Stomach (tissue), 9 donors: ENCODE measurements around the gene TRAPPC2L. TPM values are rescaled to one million over a fixed set of nuclear protein-coding genes. Genes with fewer than 3 reads are reported as not detected.
"Not testable (repeated sequence)": the region's sequence is repeated elsewhere in the genome, so short reads cannot be mapped to it uniquely, and the experiment has no call there.

Experiments used
- DNase-seq, 2 donors: peaks; one replicate each; pipeline versions ENCODE4 v3.0.0 to v3.0.0-alpha.2; 2013 to 2019
- H3K27ac ChIP-seq, 5 donors: fragments of 200-600 bp in 4 of 5; sonication (generic) in 4 of 5; one replicate each; pipeline ENCODE4 v1.5.1; 2013 to 2019; ENCODE audit warnings: mild to moderate bottlenecking in 1 of 5, moderate library complexity in 1 of 5
- H3K27me3 ChIP-seq, 3 donors: fragments of 200-600 bp; sonication (generic); one replicate each; pipeline ENCODE4 v1.5.1; 2017 to 2019; ENCODE audit warnings: mixed run types in 1 of 3
- H3K36me3 ChIP-seq, 4 donors: fragments of 200-600 bp; sonication (generic); 1 replicate in 3 of 4; 2 replicates in 1 of 4; pipeline ENCODE4 v1.5.1; 2016 to 2019
- H3K4me1 ChIP-seq, 4 donors: fragments of 200-600 bp; sonication (generic); one replicate each; pipeline ENCODE4 v1.5.1; 2016 to 2019
- H3K4me3 ChIP-seq, 4 donors: fragments of 200-600 bp; sonication (generic) in 3 of 4; one replicate each; pipeline ENCODE4 v1.5.1; 2016 to 2019; ENCODE audit warnings: mild to moderate bottlenecking in 1 of 4
- H3K9me3 ChIP-seq, 4 donors: fragments of 200-600 bp; sonication (generic); one replicate each; pipeline ENCODE4 v1.5.1; 2016 to 2019
- EP300 ChIP-seq: sonication (generic); formaldehyde crosslinking; IDR thresholded peaks from one replicate; pipeline ENCODE4 v1.6.1; 2017; ENCODE audit warnings: antibody characterized with exemption
- POLR2A ChIP-seq, 4 donors: fragments of 450-650 bp; IDR thresholded peaks; one replicate each; pipeline ENCODE4 v1.6.1; 2016; ENCODE audit warnings: antibody characterized with exemption in 4 of 4, control low read depth in 2 of 4, mild to moderate bottlenecking in 1 of 4, moderate library complexity in 1 of 4
- POLR2AphosphoS5 ChIP-seq, 3 donors: sonication (generic); formaldehyde crosslinking; IDR thresholded peaks; one replicate each; pipeline ENCODE4 v1.6.1; 2016; ENCODE audit warnings: antibody characterized with exemption in 3 of 3
- WGBS, 5 donors: extraction: QIAGEN DNeasy Blood & Tissue Kit in 3 of 5; methylation state at CpG; one replicate each; pipeline versions ENCODE4 v1.1.5 to v1.1.7; 2013 to 2018; 5-methylcytosine and 5-hydroxymethylcytosine counted together
- intact Hi-C: fragments of 100-400 bp; cut with DNase I; formaldehyde crosslinking; loops from one replicate; pipeline ENCODE4 v1.15.1; 2023; ENCODE audit warnings: low total_unique reads
- polyA plus RNA-seq, 3 donors: library from polyadenylated mRNA; stranded (reverse); fragments of 200-250 nt; gene quantifications; one replicate each; pipeline ENCODE4 v1.2.3, GENCODE V29; 2013
- total RNA-seq, 5 donors: library from RNA; depleted of rRNA; stranded (reverse); fragments of >200 nt; gene quantifications; one replicate each; pipeline versions ENCODE4 v1.1.0 to v1.2.3, GENCODE V29; 2014 to 2016
- TF ChIP-seq, protein P1 (sequence below), 7 experiments: fragments of 450-650 bp in 4 of 7; fragments of 200-600 bp in 3 of 7; sonication (generic) in 3 of 7; IDR thresholded peaks; one replicate each; pipeline ENCODE4 v1.5.1; 2016 to 2019; ENCODE audit warnings: antibody characterized with exemption in 7 of 7, control low read depth in 2 of 7, mild to moderate bottlenecking in 1 of 7
- donor health status: healthy with polysubstance abuse.
- donor health status: Bipolar disorder and iron deficiency.
- donor health status: healthy.

Gene TRAPPC2L
- total and polyA plus RNA-seq, 8 donors, result 2.9 to 107 (median 30.4) TPM

DNA sequence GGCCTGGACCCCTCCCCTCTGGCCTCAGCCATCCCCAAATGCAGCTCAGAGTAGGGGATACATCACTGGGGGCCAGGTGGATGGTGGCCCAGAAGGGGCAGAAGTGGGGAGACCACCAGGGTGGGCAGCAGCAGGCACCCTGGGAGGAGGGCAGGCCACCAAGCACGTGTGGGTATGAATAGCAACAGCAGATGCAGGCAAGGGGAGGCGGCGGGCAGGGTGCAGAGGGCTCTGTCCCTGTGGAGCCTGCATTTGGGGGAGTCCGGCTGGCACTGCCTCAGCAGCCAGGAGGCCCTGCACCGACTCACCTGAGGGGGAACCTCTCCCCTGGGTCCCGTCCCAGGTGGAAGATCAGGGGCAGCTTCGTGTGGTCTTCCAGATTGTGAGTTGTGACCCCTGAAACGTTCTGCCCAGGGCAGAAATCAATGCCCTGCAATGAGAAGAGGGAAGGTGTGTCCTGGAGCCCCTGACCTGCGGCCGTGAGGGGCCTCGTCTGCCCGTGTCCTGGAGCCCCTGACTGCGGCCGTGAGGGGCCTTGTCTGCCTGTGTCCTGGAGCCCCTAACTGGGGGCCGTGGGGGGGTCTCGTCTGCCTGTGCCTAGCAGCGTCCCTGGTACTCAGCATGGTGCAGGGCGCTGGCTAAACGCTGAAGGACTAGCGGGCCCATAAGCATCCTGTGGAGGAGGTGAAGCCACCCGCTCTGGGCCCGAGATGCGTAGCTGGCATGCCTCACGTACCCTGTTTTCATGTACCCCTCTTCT, 34.5 kb upstream of the TRAPPC2L start:
- Histone ChIP-seq H3K4me1 (peaks cover 0 to 4% (median 0%) of the 10 kb centered on the region in 4 donors), H3K36me3 (peaks cover 7 to 71% (median 62%) of the 10 kb centered on the region in 4 donors), H3K27ac (no peak overlapping the region), H3K4me3 (no peak overlapping the region), H3K27me3 (no peaks in the 10 kb centered on the region), H3K9me3 (no peaks in the 10 kb centered on the region)
- TF ChIP-seq POLR2AphosphoS5 (IDR thresholded peaks at IDR 0.05), result no peak
- TF ChIP-seq, protein P1, sequence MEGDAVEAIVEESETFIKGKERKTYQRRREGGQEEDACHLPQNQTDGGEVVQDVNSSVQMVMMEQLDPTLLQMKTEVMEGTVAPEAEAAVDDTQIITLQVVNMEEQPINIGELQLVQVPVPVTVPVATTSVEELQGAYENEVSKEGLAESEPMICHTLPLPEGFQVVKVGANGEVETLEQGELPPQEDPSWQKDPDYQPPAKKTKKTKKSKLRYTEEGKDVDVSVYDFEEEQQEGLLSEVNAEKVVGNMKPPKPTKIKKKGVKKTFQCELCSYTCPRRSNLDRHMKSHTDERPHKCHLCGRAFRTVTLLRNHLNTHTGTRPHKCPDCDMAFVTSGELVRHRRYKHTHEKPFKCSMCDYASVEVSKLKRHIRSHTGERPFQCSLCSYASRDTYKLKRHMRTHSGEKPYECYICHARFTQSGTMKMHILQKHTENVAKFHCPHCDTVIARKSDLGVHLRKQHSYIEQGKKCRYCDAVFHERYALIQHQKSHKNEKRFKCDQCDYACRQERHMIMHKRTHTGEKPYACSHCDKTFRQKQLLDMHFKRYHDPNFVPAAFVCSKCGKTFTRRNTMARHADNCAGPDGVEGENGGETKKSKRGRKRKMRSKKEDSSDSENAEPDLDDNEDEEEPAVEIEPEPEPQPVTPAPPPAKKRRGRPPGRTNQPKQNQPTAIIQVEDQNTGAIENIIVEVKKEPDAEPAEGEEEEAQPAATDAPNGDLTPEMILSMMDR (IDR thresholded peaks at IDR 0.05), result no peak
- no peak for TF ChIP-seq EP300
- TF ChIP-seq POLR2A (IDR thresholded peaks at IDR 0.05), result no peak
- DNase-seq, result no peak
- intact Hi-C loops, result no loop called here
- WGBS, 5 donors, result 90 to 95% (median 92%) methylated on average over 19 to 24 of the region's 24 CpGs

DNA sequence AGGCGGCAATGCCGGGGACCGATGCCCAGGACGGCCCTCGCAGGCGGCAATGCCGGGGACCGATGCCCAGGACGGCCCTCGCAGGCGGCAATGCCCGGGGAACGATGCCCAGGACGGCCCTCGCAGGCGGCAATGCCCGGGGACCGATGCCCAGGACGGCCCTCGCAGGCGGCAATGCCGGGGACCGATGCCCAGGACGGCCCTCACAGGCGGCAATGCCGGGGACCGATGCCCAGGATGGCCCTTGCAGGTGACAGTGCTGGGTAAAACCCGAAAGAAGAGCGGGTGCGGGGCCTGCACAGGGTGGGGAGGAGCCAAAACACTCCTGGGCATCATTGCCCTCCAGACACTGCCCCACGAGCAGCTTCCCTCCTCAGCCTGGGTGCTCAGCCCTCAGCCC, 33.3 kb upstream of the TRAPPC2L start:
- intact Hi-C loops, DNase-seq, H3K4me3 ChIP-seq, H3K4me1 ChIP-seq, H3K27me3 ChIP-seq, H3K9me3 ChIP-seq, H3K27ac ChIP-seq: not testable (repeated sequence)
- peaks cover 11 to 83% (median 74%) of the 10 kb centered on the region in 4 donors for H3K36me3 ChIP-seq
- WGBS, 5 donors, result 88 to 98% (median 95%) methylated on average over 5 to 29 of the region's 31 CpGs

GRCh38 chr16:88824256-88825077, 32.5 kb upstream of the TRAPPC2L start:
- no peak overlapping the region for H3K4me3 ChIP-seq
- no peak overlapping the region for H3K27ac ChIP-seq
- H3K9me3 ChIP-seq, result no peaks in the 10 kb centered on the region
- peaks cover 0 to 4% (median 0%) of the 10 kb centered on the region in 4 donors for H3K4me1 ChIP-seq
- H3K36me3 ChIP-seq, result peaks cover 11 to 86% (median 80%) of the 10 kb centered on the region in 4 donors
- no peak for DNase-seq
- no peak for TF ChIP-seq POLR2AphosphoS5 (IDR thresholded peaks at IDR 0.05)
- no peak for TF ChIP-seq EP300
- no peak for TF ChIP-seq POLR2A (IDR thresholded peaks at IDR 0.05)
- TF ChIP-seq, protein P1 (IDR thresholded peaks at IDR 0.05), result no peak
- intact Hi-C loops, result no loop called here
- no peaks in the 10 kb centered on the region for H3K27me3 ChIP-seq
- 78 to 90% (median 89%) methylated on average over 28 to 33 of the region's 33 CpGs for WGBS, 5 donors

- TF ChIP-seq EP300, result no peak
- no peak for TF ChIP-seq POLR2A (IDR thresholded peaks at IDR 0.05)
- TF ChIP-seq POLR2AphosphoS5 (IDR thresholded peaks at IDR 0.05), result no peak
- TF ChIP-seq, protein P1 (IDR thresholded peaks at IDR 0.05), result no peak
- no peak overlapping the region for H3K4me3 ChIP-seq
- intact Hi-C loops, result no loop called here
- H3K27ac ChIP-seq, result no peak overlapping the region
- H3K4me1 ChIP-seq, result peaks cover 0 to 4% (median 0%) of the 10 kb centered on the region in 4 donors
- 86 to 100% (median 95%) methylated on average over 6 to 12 of the region's 12 CpGs for WGBS, 5 donors
- H3K27me3 ChIP-seq, result no peaks in the 10 kb centered on the region
- no peak for DNase-seq
- peaks cover 11 to 88% (median 80%) of the 10 kb centered on the region in 4 donors for H3K36me3 ChIP-seq
- no peaks in the 10 kb centered on the region for H3K9me3 ChIP-seq
Measured at GRCh38 chr16:88825146-88825545, 31.8 kb upstream of the TRAPPC2L start.
